CD14-positive monocyte (primary cell): Measurements from ENCODE around the gene ATG7. TPM values are rescaled to one million over a fixed set of nuclear protein-coding genes. Genes with fewer than 3 reads are reported as not detected.

Experiments used
- DNase-seq, 3 donors: peaks; one replicate each; pipeline ENCODE4 v3.0.0-alpha.2; 2011 to 2022
- H2AFZ ChIP-seq: 2 replicates; pipeline ENCODE4 v1.6.0; 2012; ENCODE audit warnings: mild to moderate bottlenecking, low read depth, low read length, inconsistent platforms; ENCODE audit not compliant: insufficient read depth, poor library complexity, severe bottlenecking
- H3K27ac ChIP-seq, 2 donors: 1 replicate in 1 of 2; 2 replicates in 1 of 2; pipeline ENCODE4 v1.5.1; 2012 to 2013; ENCODE audit warnings: low read length in 2 of 2, control low read depth in 1 of 2, inconsistent platforms in 1 of 2, low read depth in 1 of 2, mild to moderate bottlenecking in 1 of 2
- H3K27me3 ChIP-seq, 2 donors: one replicate each; pipeline versions ENCODE4 v1.6.0 to v1.6.1; 2011 to 2013; ENCODE audit warnings: low read length in 2 of 2; ENCODE audit not compliant: control insufficient read depth in 2 of 2, insufficient read depth in 2 of 2
- H3K36me3 ChIP-seq, 2 donors: replicated peaks in 1 of 2; 1 replicate in 1 of 2; 2 replicates in 1 of 2; pipeline versions ENCODE4 v1.5.1 to v1.6.1; 2012 to 2013; ENCODE audit warnings: low read length in 2 of 2, control low read depth in 1 of 2, inconsistent platforms in 1 of 2, mild to moderate bottlenecking in 1 of 2; ENCODE audit not compliant: insufficient read depth in 2 of 2, control insufficient read depth in 1 of 2
- H3K4me1 ChIP-seq, 2 donors: 1 replicate in 1 of 2; 2 replicates in 1 of 2; pipeline versions ENCODE4 v1.5.1 to v1.6.1; 2012 to 2013; ENCODE audit warnings: low read length in 2 of 2, control low read depth in 1 of 2, inconsistent platforms in 1 of 2, mild to moderate bottlenecking in 1 of 2, moderate library complexity in 1 of 2; ENCODE audit not compliant: insufficient read depth in 2 of 2, control insufficient read depth in 1 of 2
- H3K4me2 ChIP-seq: replicated peaks from 2 replicates; pipeline ENCODE3; 2012; ENCODE audit warnings: low read length, moderate library complexity, mild to moderate bottlenecking; ENCODE audit not compliant: poor library complexity, severe bottlenecking; ENCODE audit errors: extremely low read depth
- H3K4me3 ChIP-seq, 3 experiments: fragments of 200-600 bp in 1 of 3; sonication (generic) in 1 of 3; replicated peaks in 1 of 3; 1 replicate in 2 of 3; 2 replicates in 1 of 3; pipeline ENCODE4 v1.5.1; 2011 to 2013; ENCODE audit warnings: low read length in 3 of 3, mild to moderate bottlenecking in 3 of 3, control low read depth in 2 of 3, low read depth in 2 of 3, inconsistent platforms in 1 of 3, moderate library complexity in 1 of 3
- H3K79me2 ChIP-seq: 2 replicates; pipeline ENCODE4 v1.6.0; 2012; ENCODE audit warnings: mild to moderate bottlenecking, control low read depth, inconsistent platforms, low read length, moderate library complexity; ENCODE audit not compliant: insufficient read depth
- H3K9ac ChIP-seq: 2 replicates; pipeline ENCODE4 v1.6.0; 2017; ENCODE audit warnings: low read length, mild to moderate bottlenecking; ENCODE audit not compliant: insufficient read depth, poor library complexity, severe bottlenecking
- H3K9me3 ChIP-seq, 2 donors: replicated peaks in 1 of 2; 1 replicate in 1 of 2; 2 replicates in 1 of 2; pipeline versions ENCODE4 v1.5.1 to v1.6.1; 2012 to 2013; ENCODE audit warnings: low read length in 2 of 2, control low read depth in 1 of 2; ENCODE audit not compliant: control insufficient read depth in 1 of 2, insufficient read depth in 1 of 2
- H4K20me1 ChIP-seq: 2 replicates; pipeline ENCODE4 v1.6.0; 2012; ENCODE audit warnings: mild to moderate bottlenecking, low read length, control low read depth, moderate library complexity; ENCODE audit not compliant: insufficient read depth
- H3K27ac Mint-ChIP-seq, 7 donors: one replicate each; pipeline ENCODE4 v1.8.0; 2020; ENCODE audit warnings: mild to moderate bottlenecking in 7 of 7, mixed read lengths in 7 of 7, moderate library complexity in 6 of 7, inconsistent platforms in 2 of 7
- H3K27me3 Mint-ChIP-seq, 3 donors: one replicate each; pipeline ENCODE4 v1.8.0; 2021 to 2022; ENCODE audit warnings: low read depth in 3 of 3, mild to moderate bottlenecking in 3 of 3, mixed read lengths in 3 of 3, moderate library complexity in 3 of 3, inconsistent platforms in 1 of 3
- H3K36me3 Mint-ChIP-seq, 2 donors: one replicate each; pipeline ENCODE4 v1.8.0; 2020; ENCODE audit warnings: mixed read lengths in 2 of 2, inconsistent platforms in 1 of 2, mild to moderate bottlenecking in 1 of 2
- H3K4me1 Mint-ChIP-seq: one replicate; pipeline ENCODE4 v1.8.0; 2020; ENCODE audit warnings: mild to moderate bottlenecking, mixed read lengths
- H3K4me3 Mint-ChIP-seq, 2 donors: one replicate each; pipeline ENCODE4 v1.8.0; 2020; ENCODE audit warnings: mild to moderate bottlenecking in 2 of 2, mixed read lengths in 2 of 2, moderate library complexity in 1 of 2
- H3K9me3 Mint-ChIP-seq, 7 donors: one replicate each; pipeline ENCODE4 v1.8.0; 2020 to 2022; ENCODE audit warnings: mixed read lengths in 7 of 7, mild to moderate bottlenecking in 6 of 7, moderate library complexity in 6 of 7, inconsistent platforms in 2 of 7
- CTCF ChIP-seq: fragments of 200-600 bp; IDR thresholded peaks from one replicate; pipeline ENCODE4 v1.8.0; 2022; ENCODE audit warnings: antibody characterized with exemption, mild to moderate bottlenecking
- WGBS: methylation state at CpG from one replicate; pipeline ENCODE4 v1.1.5; 2013; ENCODE audit warnings: missing lambda C conversion rate; ENCODE audit not compliant: insufficient coverage; 5-methylcytosine and 5-hydroxymethylcytosine counted together
- intact Hi-C, 2 donors: fragments of 100-400 bp; cut with micrococcal nuclease; formaldehyde crosslinking; loops; one replicate each; pipeline versions ENCODE4 v1.15.0 to v1.15.1; 2023
- polyA plus RNA-seq, 3 donors: library from polyadenylated mRNA; depleted of rRNA in 1 of 3; unstranded in 2 of 3; stranded (reverse) in 1 of 3; fragments of 300-500 nt in 2 of 3; fragments of >200 nt in 1 of 3; fragmentation: Illumina TruSeq in 2 of 3; gene quantifications; 1 replicate in 2 of 3; 2 replicates in 1 of 3; pipeline ENCODE4 v1.2.3, GENCODE V29; 2012 to 2021

ATG7 gene
- polyA plus RNA-seq, 3 donors, result 57.4 to 101 (median 89.7) TPM

GRCh38 chr3:11420066-11420465 is 147.9 kb downstream of the ATG7 start:
- Histone ChIP-seq H3K4me3 (no peak overlapping the region), H3K9ac (no peak overlapping the region), H3K27ac (no peak overlapping the region), H3K27me3 (no peaks in the 10 kb centered on the region), H4K20me1 (peaks cover 89% of the 10 kb centered on the region), H3K4me2 (no peak overlapping the region), H2AFZ (no peak overlapping the region), H3K4me1 (no peaks in the 10 kb centered on the region), H3K9me3 (peaks cover 4 to 6% of the 10 kb centered on the region in 2 donors), H3K79me2 (peaks cover 50% of the 10 kb centered on the region), H3K36me3 (peaks cover 0 to 31% of the 10 kb centered on the region in 2 donors)
- WGBS, result no CpG with 5 or more reads among the region's 1 CpG
- intact Hi-C loops, result no loop called here
- no peak for DNase-seq
- peaks cover 6% of the 10 kb centered on the region for H3K4me1 Mint-ChIP-seq
- peak overlapping the region in 1 of 7 donors; percentile 61 for H3K27ac Mint-ChIP-seq
- H3K9me3 Mint-ChIP-seq, result peaks cover 0 to 10% (median 3%) of the 10 kb centered on the region in 7 donors
- H3K27me3 Mint-ChIP-seq, result no peaks in the 10 kb centered on the region
- TF ChIP-seq CTCF, result no peak
- peaks cover 19 to 40% of the 10 kb centered on the region in 2 donors for H3K36me3 Mint-ChIP-seq
- H3K4me3 Mint-ChIP-seq, result no peak overlapping the region

- Histone ChIP-seq H3K4me1 (no peaks in the 10 kb centered on the region), H3K27me3 (no peaks in the 10 kb centered on the region), H3K4me2 (no peak overlapping the region), H3K4me3 (no peak overlapping the region), H3K9me3 (peaks cover 4 to 6% of the 10 kb centered on the region in 2 donors), H4K20me1 (peaks cover 89% of the 10 kb centered on the region), H3K9ac (no peak overlapping the region), H2AFZ (no peak overlapping the region), H3K27ac (peak overlapping the region in 1 of 2 donors; percentile 53), H3K79me2 (peaks cover 35% of the 10 kb centered on the region), H3K36me3 (peaks cover 10 to 52% of the 10 kb centered on the region in 2 donors)
- no CpG with 5 or more reads among the region's 1 CpG for WGBS
- Mint-ChIP-seq H3K36me3 (peaks cover 31 to 55% of the 10 kb centered on the region in 2 donors), H3K27me3 (no peaks in the 10 kb centered on the region), H3K27ac (peak overlapping the region in 3 of 7 donors; percentile 28 to 41 (median 34)), H3K9me3 (peaks cover 0 to 10% (median 3%) of the 10 kb centered on the region in 7 donors), H3K4me1 (peaks cover 6% of the 10 kb centered on the region), H3K4me3 (no peak overlapping the region)
- TF ChIP-seq CTCF, result no peak
- DNase-seq, result no peak
- intact Hi-C loops, result no loop called here
These were observed 150.1 kb downstream of the ATG7 start for GRCh38 chr3:11422291-11422690.
